ENCODE results near the gene LRRC9. TPM values are rescaled to one million over a fixed set of nuclear protein-coding genes. Genes with fewer than 3 reads are reported as not detected.
"Not testable (repeated sequence)": the region's sequence is repeated elsewhere in the genome, so short reads cannot be mapped to it uniquely, and the experiment has no call there.

Gene LRRC9
- polyA plus RNA-seq, 1 donor: 0.34 TPM

DNA sequence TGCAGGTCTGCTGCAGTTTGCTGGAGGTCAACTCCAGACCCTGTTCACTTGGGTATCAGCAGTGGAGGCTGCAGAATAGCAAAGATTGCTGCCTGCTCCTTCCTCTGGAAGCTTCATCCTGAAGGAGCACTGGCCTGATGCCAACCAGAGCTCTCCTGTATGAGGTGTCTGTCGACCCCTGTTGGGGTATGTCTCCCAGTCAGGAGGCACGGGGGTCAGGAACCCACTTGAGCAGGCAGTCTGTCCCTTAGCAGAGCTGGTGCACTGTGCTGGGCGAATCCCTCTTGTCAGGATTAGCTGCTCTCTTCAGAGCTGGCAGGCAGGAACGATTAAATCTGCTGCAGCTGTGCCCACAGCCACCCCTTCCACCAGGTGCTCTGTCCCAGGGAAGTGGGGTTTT lies 37.9 kb downstream of the LRRC9 start:
- not testable (repeated sequence) for DNase-seq

DNA sequence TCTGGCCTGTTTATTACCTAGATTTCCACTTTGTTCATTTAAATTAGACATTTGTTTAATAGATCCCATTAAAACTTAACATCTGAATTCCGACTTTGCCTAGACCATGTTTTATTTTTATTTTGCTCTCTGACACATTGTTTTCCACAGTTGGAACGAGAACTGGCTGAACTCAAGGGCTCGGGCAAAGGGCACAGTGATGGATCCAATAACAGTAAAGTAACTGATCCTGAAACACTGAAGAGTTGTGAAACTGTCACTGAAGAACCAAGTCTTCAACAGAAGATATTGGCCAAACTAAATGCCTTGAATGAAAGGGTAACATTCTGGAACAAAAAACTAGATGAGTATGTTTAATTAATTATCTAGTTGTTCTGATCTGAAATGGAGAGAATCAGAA lies 39.7 kb downstream of the LRRC9 start:
- no peak for DNase-seq

DNA sequence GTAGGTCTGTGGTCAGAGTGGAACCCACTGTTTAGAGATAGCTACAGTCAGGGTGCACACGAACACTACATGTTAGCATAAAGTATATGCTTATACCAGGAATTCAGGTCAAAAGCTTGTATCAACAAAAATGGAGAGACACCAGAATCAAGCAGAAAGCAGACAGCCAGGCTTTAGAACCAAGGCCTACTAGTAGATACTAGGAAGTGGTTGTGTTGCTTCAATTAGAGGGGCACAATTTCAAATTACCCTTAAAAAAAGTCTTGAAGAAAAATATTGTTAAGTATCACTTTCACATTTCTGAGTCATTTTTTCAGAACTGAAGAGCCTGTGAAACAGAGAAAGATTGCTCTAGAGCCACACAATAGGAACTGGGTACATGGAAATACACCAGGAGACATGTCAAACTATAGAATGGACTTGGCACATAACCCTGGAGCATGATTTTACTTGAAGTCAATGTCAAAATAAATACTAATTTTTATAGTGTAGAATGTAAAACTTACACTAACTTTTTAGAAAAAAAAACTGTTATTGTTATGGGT lies 41.6 kb downstream of the LRRC9 start:
- DNase-seq: no peak

DNA sequence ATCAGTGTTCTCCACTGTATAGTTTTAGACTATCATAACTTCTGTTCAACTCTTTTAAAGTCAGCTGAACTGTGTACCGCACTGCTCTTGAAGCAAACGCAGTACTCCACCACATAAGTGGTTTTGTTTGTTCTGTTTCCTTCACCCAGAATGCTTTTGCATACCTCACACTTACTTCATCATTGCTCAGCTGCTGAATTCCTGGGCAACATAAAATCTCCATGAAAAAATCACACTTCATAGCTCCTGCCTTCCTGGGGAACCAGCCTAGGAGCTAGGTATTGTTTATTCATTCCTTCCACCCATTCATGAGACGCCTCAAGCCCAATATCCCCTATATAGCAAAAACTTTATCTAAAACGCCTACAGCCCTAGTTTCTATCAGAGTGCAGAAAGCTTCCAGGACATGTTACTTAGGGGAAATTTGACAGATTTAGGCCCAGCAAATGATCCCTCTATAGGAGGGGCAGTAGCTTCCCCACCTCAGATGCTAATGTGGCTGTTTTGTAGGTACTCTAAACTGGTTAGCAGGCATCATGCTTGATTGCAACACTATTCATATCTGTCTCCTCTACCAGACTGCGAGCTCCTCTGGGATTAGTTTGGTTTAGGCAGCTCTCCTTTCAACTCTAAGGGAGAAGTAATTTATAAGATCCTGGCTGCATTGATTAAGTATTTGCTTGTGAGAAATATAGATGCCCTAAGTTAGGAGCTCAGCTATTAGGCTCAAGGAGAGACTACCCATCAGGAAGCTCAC lies 44.5 kb downstream of the LRRC9 start:
- no peak for DNase-seq

DNA sequence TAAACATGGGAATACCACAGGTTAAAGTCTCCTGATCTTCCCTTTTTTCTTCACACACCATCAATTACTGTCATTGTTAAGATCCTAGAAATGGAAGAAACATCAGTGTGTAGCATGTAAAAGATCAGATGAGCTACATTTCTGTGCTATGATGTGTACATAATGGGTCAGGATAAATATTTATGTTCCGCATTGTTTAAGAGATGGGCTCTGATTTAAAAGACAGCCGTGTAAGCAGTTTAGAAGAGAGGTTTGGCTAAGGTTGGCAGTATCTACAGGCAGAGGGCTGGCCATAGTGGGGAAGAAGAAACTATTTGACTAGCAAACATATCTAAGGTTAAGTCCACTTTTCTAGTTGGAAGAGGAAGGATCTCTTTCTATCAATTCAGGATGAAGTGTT lies 49.4 kb downstream of the LRRC9 start:
- no peak for DNase-seq

DNA sequence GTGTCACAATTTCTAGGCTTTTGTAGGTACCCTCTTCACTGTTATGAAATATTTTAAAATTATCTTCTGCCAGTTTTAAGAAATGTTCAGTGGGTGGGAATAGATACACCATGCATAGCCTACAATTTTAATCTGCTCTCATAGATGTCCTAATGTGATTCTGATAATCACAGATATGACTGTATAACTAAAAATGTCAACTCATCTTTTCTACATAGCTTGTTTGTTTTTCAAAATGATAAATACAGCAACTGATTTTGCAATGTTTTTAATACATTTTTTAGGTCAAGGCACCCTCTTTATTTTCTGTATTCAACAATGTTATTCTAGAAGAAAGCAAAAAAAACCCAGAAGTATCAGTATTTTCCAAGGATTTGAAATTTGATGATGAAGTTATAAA lies 61.6 kb downstream of the LRRC9 start:
- DNase-seq: no peak

DNA sequence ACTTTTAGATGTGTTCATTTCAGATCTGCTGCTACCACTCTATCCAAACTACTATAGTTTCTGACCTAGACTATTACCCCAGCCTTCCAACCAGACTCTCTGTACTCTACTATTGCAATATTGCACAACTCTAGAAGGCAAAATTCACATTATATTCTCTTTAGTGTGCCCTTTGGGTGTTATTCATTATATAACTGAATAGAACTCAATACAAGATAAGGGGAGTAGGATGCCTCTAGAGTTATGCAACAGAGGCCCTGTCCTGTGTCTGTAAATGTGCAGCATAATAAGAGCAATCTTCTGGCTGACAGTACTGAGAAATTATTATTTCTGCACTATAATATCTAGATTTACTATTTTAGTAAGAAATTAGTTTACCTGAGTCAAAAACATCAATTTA lies 63.1 kb downstream of the LRRC9 start:
- no peak for DNase-seq

DNA sequence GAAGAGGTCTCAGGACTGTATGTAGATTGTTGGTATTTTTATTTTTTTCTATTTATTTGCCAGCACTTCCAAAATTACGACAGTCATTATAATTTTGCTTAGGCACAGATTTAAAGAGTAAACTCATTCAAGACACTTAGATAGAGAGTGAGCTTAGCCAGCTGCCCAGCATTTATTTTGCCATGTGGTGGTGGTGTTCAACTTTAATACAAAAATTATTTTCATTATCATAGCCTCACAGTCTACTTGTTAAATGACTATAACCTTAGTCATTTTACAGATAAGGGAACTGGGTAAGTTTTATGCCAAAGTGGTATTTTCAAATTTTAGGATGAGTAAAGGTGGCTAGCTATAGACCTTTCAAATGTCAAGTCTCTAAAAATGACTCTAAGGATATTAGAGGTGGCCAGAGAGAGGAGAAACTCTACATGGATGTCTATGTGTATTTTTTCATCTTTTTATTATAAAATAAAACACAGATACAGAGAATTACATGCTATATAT lies 66.7 kb downstream of the LRRC9 start:
- DNase-seq: no peak

DNA sequence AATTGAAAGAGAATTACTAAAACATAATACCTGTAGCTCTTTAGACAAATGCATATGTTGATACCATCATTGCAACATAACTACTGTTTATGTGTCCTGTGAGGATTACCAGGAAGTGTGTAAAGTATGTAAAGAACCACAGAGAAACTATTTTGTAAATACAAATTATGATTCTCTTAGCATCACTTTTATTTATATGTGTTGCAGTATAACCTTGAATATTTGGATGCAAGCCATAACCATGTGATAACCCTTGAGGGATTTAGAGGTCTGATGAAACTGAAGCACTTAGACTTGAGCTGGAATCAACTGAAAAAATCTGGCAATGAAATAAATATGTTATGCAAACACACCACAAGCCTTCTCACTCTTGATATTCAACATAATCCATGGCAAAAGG lies 77.5 kb downstream of the LRRC9 start:
- DNase-seq: peak; percentile 19

DNA sequence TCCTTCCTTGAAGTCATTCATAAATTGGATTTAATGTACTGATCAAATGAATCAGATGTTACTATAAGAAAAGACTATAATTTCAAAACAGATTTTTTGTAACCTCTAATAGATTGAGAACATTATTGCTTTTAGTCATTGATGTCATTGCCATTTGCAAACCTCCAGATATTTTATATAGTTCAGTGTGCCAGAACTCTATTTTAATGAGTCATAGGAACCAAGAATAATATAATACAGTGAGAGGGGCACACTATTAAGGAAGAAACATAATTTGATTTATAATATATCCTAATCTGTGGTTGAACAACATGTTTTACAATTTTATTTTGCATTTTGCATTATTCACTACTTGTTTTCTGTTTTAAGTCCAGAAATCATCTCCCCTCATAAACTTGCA lies 78.0 kb downstream of the LRRC9 start:
- no peak for DNase-seq

DNA sequence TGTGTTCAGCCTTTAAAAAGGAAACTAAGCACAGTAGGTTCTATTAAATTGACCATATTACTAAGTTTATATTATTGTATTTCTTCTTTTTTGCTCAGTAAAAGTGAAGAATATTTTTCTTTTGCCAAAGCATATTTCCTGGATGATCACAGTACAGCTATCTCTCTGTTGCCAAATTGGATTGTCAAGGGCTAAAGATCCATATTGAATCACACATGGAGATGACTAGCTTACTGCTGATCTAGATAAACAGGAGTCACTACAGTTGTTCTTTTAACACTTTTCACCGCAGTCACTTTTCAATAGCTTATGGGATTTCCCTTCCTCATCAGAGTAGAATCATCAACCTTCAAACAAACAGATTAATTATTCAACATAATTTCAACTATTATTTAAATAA lies 78.6 kb downstream of the LRRC9 start:
- no peak for DNase-seq

DNA sequence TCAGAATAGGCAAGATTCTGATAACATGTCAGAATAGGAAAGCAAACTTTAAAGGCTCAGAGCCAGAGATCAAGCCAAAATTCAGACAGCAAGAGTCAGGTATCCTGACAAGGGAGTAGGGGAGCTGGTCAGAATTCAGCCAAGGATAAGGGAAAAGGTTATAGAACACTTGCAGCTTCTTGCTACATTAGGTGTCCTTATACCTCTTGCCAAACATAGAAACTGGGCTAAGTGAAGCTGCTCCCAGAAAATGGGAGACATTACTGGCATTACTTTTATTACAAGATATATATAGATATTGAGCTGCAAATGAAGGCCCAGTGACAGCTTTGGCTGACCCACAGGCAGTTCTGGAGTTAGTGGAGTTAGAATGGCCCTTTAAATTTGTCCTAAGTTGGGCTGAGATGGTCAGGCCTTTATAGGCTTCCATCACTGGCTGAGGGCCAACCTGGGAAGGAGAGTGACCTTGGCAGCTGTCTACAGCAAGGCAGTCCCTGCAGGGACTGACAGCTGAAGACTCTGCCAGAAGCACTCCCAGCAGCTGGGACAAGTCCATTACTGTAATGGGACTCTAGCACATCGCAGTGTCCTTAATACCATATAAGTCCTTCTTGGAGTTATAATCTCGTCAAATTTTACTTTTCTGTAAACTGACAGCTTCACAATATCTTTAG lies 83.0 kb downstream of the LRRC9 start:
- DNase-seq: peak; percentile 58

DNA sequence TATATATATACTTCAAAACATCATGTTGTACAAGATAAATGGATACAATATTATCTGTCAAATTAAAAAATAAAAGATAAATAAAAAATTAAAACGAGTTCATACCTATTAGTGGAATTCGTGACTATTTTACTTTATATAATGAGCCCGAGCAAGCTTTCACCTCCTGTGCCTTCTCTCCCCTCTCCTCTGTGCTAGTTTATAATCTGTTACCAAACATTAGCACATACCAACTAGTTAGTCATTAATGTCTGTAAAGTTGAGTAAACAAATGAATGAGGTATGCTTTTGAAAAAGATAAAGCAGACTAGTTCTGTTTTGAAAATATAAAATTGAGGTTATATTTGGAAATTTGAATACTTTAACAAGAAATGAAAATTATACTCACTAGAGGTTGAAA lies 84.0 kb downstream of the LRRC9 start:
- DNase-seq: no peak

DNA sequence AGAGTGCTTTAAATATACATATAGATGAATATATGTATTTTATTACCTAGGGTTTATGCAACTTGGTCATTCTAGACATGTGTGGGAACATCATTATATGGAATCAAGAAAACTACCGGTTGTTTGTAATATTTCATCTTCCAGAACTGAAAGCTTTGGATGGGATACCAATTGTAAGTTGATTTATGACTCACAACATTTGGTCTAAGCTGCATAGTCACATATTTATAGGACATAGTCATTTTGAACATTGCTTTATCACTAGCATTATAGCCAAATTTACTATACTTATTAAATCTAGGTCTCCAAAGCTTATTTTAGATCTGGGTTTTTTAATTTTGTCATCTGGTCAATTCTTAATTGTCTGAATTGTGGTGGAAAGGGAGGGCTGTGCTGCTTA lies 88.1 kb downstream of the LRRC9 start:
- DNase-seq: no peak

DNA sequence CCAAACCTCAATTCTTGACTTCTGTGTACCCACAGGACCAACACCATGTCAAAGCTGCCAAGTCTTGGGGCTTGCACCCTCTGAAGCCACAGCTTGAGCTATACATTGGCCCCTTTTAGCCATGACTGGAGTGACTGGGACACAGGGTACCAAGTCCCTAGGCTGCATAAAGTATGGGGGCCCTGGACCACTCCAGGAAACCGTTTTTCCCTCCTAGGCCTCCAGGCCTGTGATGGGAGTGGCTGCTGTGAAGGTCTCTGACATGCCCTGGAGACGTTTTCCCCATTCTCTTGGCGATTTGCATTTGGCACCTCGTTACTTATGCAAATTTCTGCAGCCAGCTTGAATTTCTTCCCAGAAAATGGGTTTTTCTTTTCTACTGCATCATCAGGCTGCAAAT lies 90.3 kb downstream of the LRRC9 start:
- not testable (repeated sequence) for DNase-seq

DNA sequence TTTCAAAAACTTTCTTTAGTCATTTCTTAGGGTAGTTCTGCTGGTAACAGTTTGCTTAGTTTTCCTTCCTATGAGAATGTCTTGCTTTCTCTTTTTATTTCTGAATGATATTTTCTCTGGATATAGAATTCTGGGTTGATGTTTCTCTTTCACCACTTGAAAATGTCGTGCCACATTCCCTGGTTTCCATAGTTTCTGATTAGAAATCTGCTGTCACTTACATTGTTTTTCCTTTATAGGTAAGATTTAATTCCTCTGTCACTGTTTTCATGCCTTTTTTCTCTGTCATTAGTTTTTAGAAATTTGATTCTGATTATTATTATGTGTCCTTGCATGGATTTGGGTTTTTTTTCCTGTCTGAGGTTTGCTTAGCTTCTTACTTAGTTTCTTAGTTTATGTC lies 94.5 kb downstream of the LRRC9 start:
- DNase-seq: no peak

DNA sequence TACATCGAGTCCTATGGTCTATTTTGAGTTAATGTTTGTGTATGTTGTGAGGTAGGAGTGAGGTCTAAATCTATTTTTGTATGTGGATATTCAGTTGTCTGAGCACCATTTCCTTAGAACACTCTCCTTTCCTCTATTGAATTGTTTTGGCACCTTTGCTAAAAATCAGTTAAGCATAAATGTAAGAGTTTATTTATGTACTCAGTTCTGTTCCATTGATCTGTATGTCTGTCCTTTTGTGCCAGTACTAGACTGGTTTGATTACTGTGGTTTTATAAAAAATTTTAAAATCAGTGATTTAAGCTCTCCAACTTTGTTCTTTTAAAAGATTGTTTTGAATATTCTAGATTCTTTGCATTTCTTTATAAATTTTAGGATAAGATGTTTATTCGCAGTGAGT lies 101.7 kb downstream of the LRRC9 start:
- no peak for DNase-seq

DNA sequence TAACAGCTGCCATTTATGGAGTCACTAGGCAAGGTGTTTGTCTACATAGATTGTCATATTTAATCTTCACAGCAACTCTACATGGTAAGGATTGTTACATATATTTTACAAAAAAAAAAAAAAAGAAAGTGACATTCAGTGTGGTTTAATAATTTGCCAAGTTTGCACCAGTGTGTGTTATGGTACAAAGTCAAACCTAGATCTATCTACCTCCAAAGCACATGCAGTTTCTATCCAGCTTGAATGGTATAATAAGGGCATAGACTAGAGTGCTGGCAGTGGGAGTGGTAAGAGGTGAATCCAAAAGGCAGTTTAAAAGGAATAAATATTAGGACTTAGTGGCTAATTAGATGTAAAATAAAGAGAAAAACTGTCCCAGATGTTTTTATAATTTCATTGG lies 105.6 kb downstream of the LRRC9 start:
- DNase-seq: no peak

DNA sequence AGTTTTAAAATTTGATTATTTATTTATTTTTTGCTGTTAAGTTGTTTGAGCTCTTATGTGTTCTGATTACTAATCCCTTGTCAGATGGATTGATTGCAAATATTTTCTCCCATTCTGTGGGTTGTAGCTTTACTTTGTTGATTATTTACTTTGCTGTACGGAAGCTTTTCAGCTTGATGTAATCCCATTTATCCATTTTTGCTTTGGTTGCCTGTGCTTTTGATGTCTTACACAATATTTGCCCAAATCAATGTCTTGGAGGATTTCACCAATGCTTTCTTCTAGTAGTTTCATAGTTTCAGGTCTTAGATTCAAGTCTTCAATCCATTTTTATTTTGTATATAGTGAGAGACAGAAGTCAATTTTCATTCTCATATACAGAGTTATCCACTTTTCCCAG lies 115.2 kb downstream of the LRRC9 start:
- no peak for DNase-seq

DNA sequence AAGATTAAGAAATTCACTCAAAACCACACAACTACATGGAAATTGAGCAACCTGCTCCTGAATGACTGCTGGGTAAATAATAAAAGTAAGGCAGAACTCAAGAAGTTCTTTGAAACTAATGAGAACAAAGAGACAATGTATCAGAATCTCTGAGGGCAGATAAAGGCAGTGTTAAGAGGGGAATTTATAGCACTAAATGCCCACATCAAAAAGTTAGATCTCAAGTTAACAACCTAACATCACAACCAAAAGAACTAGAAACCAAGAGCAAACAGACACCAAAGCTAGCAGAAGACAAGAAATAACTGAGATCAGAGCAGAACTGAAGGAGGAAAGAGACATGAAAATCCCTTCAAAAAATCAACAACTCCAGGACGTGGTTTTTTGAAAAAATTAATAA lies 128.0 kb downstream of the LRRC9 start:
- DNase-seq: not testable (repeated sequence)

DNA sequence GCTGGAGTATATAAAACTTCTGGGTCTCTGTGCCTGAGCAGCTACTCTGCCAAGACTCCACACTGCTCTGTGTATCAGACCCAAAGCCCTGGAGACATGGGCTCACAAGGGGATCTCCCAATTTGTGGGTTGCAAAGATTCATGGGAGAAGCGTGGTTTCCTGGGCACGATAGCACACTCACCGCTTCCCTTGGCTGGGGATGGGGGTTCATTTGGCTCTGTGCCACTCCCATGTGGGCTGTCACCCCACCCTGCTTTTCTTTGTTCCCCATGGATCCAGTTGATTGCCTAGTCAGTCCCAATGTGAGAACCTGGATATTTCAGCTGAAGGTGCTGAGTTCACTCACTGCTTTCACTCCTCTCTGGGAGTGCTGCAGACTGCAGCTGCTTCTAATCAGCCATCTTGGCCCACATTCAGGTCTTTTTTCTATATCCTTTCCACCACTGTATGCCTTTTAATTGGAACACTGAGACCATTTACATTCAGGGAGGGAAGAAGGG lies 131.8 kb downstream of the LRRC9 start:
- peak; percentile 73 for DNase-seq

DNA sequence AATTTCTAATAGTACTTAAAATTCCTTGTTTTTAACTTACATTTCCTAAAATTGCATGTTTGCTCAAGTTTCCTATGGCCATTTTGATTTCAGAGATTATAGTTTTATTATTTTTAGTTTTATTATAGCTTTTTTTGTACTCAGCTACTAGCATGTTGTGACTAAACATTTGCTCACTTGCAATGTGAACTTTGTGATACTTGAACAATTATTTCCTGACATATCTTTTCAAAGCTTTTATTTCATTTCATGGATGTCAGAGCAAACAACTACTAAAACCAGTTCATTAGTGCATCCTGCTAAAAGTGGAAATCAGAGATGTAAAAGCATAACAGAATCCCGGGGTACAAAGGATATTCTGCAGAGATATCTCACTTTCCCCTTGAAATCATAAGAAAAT lies 138.1 kb downstream of the LRRC9 start:
- DNase-seq: no peak

DNA sequence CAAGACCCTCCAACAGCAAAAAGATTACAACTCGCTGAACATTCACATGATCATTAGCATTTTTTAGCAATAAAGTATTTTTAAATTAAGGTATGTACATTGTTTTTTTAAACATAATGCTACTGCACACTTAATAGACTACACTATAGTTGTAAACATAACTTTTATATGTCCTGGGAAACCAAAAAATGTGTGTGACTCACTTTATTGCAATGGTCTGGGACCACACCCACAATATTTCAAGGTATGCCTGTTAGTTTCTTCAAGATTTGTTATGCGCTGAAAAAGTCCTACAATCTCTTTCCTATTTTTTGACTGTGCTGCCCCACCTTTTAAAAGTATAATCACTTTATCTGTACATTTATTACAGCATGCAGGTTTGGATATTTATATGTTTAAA lies 141.4 kb downstream of the LRRC9 start:
- no peak for DNase-seq

All from hindlimb muscle (tissue), 1 donor.